ENCODE results near the gene GRK2.
A peak's percentile ranks its signal among the peaks of the same experiment; 100 is the strongest.

The GRK2 gene

GRCh38 chr11:67271205-67271540, 4.9 kb downstream of the GRK2 start:
- peak; percentile 62 for DNase-seq

- DNase-seq: peak; percentile 85
Observed at GRCh38 chr11:67271541-67272284, 5.4 kb downstream of the GRK2 start.

- peak; percentile 74 for DNase-seq
Observed at GRCh38 chr11:67272327-67273259, 6.3 kb downstream of the GRK2 start.

GRCh38 chr11:67273260-67273990, 7.2 kb downstream of the GRK2 start:
- peak; percentile 64 for DNase-seq

GRCh38 chr11:67274768-67275605, 8.7 kb downstream of the GRK2 start:
- DNase-seq: peak; percentile 63

GRCh38 chr11:67275606-67276409, 9.5 kb downstream of the GRK2 start:
- peak; percentile 72 for DNase-seq

GRCh38 chr11:67276781-67277230, 10.5 kb downstream of the GRK2 start:
- peak; percentile 77 for DNase-seq

DNA sequence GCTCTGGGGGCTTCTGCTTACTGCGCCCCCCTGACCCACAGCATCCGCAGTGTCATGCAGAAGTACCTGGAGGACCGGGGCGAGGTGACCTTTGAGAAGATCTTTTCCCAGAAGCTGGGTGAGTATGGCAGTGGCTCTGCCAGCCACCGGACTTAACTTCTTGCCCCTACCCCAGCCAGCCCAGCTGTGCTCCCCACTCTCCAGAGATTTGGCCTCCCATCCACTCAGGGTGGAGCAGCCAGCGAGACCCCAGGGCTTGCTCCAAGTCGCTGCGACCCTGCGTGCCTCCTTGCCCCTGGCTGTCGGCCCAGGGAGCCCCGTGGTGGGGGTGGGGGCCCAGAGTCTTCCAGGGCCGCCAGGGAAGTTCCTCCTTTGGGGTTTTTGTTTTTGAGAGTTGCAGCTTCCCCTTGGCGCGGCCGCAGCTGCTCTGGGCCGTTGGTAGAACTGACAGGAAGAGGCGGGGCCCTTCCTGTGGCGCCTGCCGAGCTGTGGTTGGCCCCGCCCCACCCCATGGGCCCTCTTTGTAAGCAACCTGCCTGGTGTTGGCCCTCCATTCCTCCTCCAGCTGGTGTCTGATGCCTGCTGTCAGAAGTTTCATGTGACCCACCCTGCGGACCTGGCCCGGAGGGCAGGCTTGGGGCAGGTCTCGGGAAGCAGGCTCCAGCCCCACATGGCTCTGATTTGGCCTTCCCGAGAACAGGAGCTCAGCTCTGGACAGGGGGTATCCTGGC, 11.1 kb downstream of the GRK2 start:
- peak; percentile 95 for DNase-seq

DNA sequence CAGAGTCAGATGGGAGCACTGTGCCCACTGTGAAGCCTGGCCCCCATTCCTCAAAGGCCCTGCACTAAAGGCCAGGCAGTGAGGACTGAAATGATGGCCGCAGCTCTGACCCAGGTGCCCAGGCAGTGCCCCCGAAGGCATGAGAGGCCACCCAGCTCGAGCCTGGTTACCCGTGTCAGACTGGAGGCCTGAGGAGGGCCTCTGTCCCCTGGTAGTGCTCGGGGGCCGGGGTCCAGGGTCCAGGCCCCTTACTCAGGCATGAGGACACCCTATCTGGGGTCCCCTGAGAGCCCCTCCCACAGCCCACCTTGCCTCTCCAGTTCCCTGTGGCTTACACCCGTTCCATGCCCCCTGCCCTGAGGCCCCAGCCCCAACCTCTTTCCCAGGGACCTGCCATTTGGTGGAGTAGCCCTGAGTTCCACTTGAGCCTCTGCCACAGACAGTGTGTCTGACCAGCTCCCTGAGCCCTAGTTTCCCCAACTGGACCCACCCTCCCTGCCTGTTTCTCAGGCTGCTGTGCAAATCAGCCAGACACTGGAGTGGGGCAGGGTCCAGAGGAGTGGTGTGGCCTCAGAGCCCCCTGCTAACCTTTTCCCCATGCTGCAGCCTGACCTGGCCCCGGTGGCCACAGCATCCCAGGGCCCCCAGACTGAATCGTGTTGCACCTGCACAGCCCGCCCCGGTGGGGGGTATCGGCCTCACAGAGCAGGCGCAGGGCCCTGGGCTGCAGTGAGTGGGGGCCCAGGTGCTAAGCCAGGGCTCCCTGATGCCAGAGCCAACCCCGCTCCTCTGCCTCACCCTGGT, 12.1 kb downstream of the GRK2 start:
- DNase-seq: peak; percentile 62

- peak; percentile 59 for DNase-seq
Observed at GRCh38 chr11:67278939-67279588, 12.8 kb downstream of the GRK2 start.

GRCh38 chr11:67279589-67280340, 13.5 kb downstream of the GRK2 start:
- DNase-seq: peak; percentile 43

DNA sequence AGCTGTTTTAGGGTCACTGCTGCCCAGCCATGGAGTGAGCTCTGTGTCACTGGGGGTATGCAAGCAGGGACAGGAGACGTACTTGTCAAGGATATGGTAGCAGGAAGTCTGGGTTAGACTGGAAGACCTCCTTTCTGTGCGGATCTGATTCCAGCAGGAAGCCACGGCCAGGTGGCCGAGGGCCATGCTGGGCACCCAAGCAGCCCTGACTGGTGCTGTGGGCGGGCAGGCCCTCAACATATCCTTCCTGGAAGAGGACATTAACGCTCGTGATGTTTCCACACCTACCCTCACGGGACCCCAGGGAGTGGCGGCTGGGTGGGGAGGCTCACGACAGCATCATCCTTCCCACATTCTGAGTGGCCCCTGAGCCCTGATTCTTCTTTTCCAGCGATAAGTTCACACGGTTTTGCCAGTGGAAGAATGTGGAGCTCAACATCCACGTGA, 14.1 kb downstream of the GRK2 start:
- peak; percentile 55 for DNase-seq

DNA sequence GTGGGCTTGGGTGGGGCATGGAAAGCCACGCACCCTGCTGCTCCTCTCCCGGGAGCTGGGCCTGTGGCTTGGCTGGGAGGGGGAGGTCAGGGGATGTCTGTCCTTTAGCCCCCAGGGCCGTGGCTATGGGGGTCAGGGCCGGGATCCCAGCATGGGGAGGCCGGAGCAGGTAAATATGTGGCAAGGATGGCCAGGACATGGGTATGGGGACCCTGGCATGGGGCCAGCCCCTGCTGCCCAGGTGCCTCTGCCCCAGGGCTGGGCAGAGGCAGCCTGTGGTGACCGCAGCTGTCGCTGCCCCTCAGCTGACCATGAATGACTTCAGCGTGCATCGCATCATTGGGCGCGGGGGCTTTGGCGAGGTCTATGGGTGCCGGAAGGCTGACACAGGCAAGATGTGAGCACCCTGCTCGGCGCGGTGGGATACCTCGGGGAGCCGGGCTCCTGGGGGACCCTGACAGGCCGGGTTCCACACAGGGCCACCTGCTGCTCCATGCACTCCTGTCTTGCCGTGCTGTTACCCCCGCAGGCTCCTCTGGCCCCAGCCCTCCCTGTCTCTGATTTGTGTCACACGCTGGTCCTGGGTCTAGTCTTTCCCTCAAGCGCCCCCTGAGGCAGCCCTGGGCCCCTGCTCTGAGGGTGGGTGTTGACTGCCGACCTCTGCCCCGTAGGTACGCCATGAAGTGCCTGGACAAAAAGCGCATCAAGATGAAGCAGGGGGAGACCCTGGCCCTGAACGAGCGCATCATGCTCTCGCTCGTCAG, 14.7 kb downstream of the GRK2 start:
- DNase-seq: peak; percentile 57

DNA sequence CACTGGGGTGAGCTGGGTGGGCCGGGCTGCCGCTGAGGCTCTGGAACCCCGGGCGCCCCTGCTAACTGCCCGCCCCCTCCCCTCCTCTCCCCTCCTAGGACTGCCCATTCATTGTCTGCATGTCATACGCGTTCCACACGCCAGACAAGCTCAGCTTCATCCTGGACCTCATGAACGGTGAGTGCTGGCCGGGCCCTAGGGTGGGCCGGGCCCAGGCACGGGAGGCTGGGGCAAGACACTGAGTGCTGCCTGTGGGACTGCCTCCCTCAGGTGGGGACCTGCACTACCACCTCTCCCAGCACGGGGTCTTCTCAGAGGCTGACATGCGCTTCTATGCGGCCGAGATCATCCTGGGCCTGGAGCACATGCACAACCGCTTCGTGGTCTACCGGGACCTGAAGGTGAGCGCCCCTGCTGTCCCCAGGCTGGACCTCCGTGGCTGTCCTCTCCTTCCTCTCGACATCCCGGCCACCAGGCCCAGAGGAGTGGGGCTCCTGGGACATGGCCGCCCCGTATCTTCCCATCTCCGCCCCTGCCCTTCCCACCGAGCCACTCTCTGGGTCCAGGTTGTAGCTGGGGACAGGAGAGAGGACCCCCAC, 15.4 kb downstream of the GRK2 start:
- DNase-seq: peak; percentile 54

GRCh38 chr11:67282155-67282875, 16.0 kb downstream of the GRK2 start:
- peak; percentile 56 for DNase-seq

DNA sequence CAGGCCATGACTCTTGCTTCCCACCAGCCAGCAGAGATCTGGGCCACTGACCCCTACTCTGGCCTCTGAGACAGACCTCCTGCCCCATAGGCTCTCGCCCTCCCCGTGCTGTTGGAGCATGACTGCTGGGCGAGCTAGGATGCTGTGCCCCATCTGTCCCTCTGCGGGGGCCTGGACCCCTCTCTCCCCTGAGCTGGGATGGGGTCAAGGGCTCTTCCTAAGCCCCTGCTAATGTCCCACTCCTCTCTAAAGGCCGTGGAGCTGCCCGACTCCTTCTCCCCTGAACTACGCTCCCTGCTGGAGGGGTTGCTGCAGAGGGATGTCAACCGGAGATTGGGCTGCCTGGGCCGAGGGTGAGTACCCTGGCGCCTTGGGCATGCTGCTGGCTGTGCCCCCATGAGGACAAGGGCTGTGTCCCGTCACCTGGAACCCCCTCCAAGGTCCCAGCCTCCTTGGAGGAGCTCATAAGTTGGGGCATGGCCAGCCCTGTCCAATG, 16.7 kb downstream of the GRK2 start:
- no peak for DNase-seq
